Upper lobe of left lung (tissue), 4 donors: ENCODE measurements around the gene MRTFB.

ENCODE experiments used
- CTCF ChIP-seq, 6 experiments: fragments of 450-650 bp in 4 of 6; fragments of 200-600 bp in 2 of 6; sonication (generic) in 2 of 6; IDR thresholded peaks; one replicate each; pipeline ENCODE4 v1.5.1; 2016 to 2019; ENCODE audit warnings: antibody characterized with exemption in 6 of 6
- POLR2A ChIP-seq, 4 donors: fragments of 450-650 bp; IDR thresholded peaks; one replicate each; pipeline ENCODE4 v1.5.1; 2016 to 2017; ENCODE audit warnings: antibody characterized with exemption in 4 of 4, mild to moderate bottlenecking in 2 of 4

- TF ChIP-seq CTCF (IDR thresholded peaks at IDR 0.05) (no peak), POLR2A (IDR thresholded peaks at IDR 0.05) (no peak)
Observed at GRCh38 chr16:14095883-14096551, 24.9 kb downstream of the MRTFB start.
